HG02588 (cell line): ENCODE measurements around the gene OR51B4.
"Not testable (repeated sequence)": the region's sequence is repeated elsewhere in the genome, so short reads cannot be mapped to it uniquely, and the experiment has no call there.

ENCODE experiments used
- ATAC-seq: cut with Tn5 transposase; IDR thresholded peaks from one replicate; pipeline ENCODE4 v1.9.1; 2021; ENCODE audit warnings: mild to moderate bottlenecking, moderate library complexity; ENCODE audit not compliant: unreplicated experiment

The OR51B4 gene

DNA sequence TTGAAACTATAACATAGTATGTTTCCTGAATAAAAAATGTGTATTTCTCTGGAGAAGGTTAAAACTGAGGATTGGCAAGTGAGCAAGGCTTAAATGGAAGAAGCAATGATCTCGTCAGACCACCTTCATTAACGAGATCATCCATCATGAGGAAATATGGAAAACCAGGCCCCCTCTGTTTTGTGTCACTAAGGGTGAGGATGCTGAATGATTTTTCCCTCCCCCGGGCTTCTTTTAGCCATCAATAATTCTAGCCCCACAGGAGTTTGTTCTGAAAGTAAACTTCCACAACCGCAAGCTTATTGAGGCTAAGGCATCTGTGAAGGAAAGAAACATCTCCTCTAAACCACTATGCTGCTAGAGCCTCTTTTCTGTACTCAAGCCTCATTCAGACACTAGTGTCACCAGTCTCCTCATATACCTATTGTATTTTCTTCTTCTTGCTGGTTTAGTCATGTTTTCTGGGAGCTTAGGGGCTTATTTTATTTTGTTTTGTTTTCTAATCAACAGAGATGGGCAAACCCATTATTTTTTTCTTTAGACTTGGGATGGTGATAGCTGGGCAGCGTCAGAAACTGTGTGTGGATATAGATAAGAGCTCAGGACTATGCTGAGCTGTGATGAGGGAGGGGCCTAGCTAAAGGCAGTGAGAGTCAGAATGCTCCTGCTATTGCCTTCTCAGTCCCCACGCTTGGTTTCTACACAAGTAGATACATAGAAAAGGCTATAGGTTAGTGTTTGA, 26.2 kb downstream of the OR51B4 start:
- ATAC-seq, result no peak

DNA sequence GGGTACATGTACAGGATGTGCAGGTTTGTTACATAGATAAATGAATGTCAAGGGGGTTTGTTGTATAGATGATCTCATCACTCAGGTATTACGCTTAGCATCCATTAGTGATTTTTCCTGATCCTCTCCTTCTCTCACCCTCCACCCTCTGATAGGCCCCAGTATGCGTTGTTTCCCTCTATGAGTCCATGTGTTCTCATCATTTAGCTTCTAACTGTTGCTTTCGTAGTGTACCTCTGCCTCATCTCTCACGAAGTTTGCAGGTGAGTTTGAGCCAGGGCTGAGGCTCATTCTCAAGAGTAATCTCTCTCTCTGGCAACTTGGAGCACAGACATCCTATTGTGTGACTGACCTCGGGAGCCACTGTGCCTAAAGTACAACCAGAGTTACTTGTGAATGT, 27.4 kb downstream of the OR51B4 start:
- ATAC-seq, result no peak

DNA sequence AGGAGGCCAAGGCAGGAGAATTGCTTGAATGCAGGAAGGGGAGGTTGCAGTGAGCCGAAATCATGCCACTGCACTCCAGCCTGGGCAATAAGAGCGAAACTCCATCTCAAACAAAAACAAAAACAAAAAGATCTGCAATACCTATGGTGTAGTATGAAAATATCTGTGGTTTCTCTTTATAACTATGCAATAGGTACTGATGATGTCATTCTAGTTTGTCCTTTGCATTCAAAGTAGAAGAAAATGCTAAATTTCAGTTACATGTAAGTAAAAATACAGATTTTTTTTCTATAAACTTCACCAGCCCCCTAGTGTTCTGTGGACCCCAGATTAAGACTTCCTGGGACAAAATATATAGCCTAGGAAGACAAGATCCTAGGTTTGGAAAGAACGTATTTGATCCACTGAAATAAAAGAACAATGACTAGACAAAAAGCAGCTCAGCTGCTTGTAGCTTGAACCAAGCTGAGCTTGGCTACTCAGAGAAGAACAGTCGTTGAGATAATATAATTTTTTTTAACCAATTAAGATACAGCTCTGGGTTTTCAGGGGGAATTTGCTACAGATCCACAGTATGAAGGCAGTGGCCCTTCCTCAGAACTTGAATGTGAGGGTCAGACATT, 29.2 kb downstream of the OR51B4 start:
- ATAC-seq, result no peak

DNA sequence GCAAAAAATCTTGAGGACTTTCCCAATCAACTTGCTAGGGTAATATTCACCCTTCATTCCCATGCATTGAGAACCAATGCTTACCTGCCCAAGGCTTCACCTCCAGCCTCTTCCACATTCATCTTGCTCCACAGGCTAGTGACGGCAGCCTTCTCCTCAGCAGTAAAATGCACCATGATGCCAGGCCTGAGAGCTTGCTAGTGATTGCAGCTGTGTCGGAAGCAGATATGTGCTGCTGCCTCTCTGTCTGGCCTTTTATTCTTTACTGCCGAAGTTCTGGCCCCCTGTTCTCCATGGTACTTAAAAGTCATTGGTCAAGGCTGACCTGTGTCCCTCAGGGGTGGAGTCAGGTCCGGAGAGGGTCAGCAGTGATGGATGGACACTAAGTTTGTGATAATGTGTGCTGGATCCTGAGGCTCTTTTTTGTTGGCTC, 32.0 kb downstream of the OR51B4 start, which contains the start of gene HBE1:
HBE1 (minus strand) TSS at position 231 of the 433 bp plus-strand sequence; CDS start at position 176, 55 bp downstream.
- no peak for ATAC-seq

DNA sequence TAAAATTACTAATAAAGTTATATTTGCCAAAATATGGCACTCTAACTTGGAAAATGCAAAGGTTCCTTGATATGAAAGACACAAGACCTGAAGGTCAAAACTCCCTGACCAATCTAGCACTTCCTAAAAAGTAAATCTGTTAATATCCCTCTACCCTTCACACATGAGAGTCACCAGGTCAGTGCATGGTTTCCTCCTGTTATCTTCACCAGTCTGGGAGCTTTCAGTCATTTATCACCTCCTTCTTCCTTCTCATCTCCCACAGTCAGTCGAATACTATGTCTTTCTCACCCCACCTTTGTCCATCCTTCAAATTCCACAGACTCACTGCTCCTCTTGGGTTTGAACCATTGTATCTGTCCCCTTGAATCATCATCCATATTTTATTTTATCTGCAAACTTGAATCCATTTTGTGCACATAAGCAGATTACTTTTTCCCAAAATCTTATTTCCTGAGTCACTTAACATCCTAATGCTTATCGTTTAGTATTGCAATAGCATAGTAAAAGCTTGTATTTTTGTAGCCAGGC, 34.6 kb downstream of the OR51B4 start:
- ATAC-seq, result no peak

DNA sequence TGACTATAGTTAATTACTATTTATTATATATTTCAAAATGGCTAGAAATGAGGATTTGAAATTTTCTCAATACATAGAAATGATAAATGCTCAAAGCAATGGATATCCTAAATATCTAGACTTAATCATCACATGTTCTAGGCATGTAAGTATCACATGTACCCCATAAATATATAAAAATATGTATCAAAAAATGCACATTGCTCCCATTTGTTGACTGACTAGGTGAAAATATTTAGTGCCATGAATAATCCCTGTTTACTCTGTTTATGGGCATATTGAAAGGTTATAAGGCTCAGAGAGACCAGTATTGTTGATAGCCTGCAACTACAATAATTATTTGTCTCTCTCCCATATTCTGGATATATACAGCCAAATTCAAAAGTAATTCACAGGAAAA, 35.1 kb downstream of the OR51B4 start:
- ATAC-seq, result no peak

DNA sequence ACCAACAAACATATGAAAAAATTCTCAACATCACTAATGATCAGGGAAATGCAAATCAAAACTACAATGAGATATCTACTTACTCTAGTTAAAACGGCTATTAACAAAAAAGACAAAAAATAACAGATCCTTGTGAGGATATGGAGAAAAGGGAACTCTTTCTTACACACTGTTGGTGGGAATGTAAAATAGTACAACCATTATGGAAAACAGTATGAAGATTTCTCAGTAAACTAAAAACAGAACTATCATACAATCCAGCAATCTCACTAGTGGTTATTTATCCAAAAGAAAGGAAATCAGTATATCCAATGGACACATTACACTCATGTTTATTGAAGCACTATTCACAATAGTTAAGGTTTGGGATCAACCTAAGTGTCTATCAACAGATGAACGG, 35.9 kb downstream of the OR51B4 start:
- no peak for ATAC-seq

DNA sequence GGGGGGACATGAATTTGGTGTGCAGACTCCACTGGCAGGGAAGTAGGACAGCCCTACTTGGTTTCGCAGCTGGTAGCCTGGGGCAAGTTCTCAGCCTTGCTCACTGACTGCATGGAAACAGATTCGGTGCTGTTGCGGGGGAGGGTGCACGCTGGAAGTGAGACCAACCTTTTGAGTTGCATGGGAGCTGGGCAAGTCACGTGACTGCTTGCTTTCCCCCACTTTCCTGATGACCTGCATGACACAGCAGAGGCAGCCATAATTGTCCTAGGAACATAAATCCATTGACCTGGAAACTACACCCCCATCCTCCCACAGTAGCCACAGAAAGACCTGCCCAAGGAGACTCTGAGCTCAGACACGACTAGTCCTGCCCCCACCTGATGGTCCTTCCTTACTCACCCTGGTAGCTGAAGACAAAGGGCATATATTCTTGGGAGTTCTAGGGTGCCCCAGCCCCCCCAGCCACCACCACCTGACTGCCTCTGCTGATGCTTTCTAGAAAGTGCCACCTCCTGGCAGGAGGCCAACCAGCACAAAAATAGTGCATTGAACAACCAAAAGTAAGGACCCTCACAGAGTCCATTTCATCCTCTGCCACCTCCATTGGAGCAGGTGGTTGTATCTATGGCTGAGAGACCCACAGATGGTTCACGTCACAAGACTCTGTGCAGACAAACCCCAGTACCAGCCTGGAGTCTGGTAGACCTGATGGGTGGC, 43.0 kb downstream of the OR51B4 start:
- no peak for ATAC-seq

DNA sequence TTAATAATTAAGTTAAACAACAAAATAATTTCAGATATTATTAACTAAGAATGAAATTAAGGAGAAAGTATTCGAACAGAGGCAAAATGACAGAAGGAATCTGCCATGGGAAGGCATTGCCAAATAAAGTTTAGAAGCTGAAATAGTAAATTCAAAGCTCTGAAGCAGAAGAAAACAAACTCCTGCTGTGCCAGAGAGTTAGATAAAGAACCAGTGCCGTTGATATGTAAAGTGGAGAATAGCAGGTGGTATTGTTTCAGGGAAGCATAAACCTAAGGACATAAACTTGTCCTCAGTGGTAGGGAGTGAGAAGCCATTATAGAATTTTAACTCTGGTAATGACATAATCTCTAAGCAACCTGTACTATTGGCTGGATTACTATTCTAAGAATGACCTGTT, 44.5 kb downstream of the OR51B4 start:
- no peak for ATAC-seq

DNA sequence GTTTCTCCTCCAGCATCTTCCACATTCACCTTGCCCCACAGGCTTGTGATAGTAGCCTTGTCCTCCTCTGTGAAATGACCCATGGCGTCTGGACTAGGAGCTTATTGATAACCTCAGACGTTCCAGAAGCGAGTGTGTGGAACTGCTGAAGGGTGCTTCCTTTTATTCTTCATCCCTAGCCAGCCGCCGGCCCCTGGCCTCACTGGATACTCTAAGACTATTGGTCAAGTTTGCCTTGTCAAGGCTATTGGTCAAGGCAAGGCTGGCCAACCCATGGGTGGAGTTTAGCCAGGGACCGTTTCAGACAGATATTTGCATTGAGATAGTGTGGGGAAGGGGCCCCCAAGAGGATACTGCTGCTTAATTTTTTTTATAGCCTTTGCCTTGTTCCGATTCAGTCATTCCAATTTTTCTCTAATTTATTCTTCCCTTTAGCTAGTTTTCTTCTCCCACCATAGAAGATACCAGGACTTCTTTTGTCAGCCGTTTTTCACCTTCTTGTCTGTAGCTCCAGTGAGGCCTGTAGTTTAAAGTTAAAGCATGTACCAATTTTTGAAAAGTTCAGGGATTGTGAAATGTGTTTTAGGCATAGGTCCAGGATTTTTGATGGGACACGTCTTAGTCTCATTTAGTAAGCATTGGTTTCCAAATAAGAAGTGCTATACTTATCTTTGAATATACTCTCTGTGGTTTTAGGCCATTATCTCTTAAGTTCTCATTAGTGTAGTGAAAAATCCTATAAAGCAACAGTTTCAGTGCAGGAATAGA, 46.9 kb downstream of the OR51B4 start, which contains the start of gene HBG2:
HBG2 (minus strand) TSS at position 136 of the 768 bp plus-strand sequence; CDS start at position 83, 53 bp downstream.
- ATAC-seq, result not testable (repeated sequence)

DNA sequence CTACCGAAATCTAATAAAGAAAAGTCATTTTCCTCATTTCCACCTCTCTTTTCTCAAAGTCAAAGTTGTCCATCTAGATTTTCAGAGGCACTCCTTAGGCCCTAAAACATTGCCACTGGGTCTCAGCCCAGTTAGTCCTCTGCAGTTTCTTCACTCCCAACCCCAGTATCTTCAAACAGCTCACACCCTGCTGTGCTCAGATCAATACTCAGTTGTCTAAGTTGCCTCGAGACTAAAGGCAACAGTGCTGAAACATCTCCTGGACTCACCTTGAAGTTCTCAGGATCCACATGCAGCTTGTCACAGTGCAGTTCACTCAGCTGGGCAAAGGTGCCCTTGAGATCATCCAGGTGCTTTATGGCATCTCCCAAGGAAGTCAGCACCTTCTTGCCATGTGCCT, 47.7 kb downstream of the OR51B4 start:
- not testable (repeated sequence) for ATAC-seq

DNA sequence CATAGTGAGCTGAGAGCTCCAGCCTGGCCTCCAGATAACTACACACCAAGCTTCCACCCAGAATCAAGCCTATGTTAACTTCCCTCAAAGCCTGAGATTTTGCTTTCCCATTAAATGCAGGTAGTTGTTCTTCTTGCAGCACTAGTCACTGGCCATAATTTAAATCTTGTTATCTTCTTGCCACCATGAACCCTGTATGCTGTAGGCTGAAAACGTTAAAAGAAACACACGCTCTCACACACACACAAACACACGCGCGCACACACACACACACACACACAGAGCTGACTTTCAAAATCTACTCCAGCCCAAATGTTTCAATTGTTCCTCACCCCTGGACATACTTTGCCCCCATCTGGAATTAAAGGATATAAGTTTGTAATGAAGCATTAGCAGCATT, 48.3 kb downstream of the OR51B4 start:
- not testable (repeated sequence) for ATAC-seq

DNA sequence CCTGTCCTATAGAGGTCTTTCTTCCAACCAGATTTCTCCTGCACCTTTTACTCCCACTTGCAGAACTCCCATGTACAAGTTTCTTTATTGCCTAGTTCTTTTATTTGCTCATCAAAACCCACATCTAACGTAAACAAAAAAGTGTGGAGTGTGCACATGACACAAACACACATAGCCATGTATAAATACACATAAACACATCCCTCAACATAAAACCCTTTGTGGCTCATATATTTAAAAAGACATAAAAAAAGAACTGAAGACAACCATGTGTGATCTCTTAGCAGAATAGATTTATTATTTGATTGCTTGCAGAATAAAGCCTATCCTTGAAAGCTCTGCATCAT, 48.9 kb downstream of the OR51B4 start:
- no peak for ATAC-seq

DNA sequence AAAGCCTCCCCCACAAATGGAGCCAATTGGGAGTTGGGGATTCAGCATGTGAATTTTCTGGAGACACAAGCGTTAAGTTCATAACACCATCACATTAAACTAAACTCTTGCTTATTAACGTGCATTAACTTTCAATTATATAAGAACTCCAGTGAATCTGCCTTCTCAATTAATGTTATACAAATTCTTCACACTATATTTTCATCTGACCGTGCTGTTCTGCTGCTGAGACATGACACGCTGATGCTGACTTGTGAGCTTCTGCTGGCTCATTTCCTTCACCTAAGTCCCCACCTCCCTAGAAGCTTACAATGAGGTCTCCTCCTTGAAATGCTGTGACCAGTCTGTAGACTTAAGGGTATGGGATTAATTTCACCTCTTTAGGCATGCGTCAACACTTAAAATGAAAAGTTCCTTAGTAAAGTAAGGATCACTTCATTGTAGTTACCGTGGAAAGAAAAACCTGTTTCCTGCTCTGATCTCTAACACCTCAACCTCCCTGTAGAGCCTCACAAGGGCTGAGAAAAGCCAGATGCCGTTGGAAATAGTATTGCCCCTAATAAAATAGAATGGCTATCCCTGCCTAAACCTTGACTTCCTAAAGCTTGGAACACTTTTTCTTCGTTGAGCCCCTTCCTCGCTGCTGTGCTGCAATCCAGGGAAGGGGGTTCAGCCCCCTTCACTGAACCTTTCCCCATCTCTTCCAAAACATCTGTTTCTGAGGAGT, 49.4 kb downstream of the OR51B4 start:
- no peak for ATAC-seq

DNA sequence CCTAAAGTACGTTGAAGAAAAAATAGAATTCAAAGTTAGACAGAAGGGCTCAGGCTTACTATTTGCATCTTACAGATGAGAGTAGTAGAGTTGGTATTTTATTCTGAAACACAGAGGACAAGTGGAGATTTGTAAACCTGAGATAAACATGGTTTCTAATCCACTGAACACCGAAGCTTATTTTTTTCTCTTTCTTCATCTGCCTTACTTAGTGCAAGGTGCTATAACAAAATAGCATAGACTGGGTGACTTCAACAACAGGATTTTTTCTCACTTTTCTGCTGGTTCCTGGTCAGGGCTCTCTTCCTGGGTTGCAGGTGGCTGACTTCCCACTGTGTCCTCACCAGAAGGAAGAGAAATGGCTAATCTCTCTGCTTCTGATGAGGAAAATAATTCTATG, 50.0 kb downstream of the OR51B4 start:
- no peak for ATAC-seq
